Measurements from ENCODE around the gene KIF27. TPM values are rescaled to one million over a fixed set of nuclear protein-coding genes. Genes with fewer than 3 reads are reported as not detected.
A peak's percentile ranks its signal among the peaks of the same experiment; 100 is the strongest.

The KIF27 gene
- total and polyA plus RNA-seq, 2 donors (not counting 1 experiment from before 2014, with no cell fraction given), result 1.00 to 4.8 TPM

GRCh38 chr9:83967073-83967472 is 45.8 kb upstream of the KIF27 start:
- Histone ChIP-seq H3K4me3 (replicated peaks in 1 of 4; ENCODE audit: control extremely low read depth in 1 of 4, insufficient read depth in 1 of 4, low read depth in 3 of 4, low read length in 4 of 4) (no peak overlapping the region), H3K9me3 (ENCODE audit: control insufficient read depth, insufficient read depth, low read depth, low read length) (no peaks in the 10 kb centered on the region), H3K36me3 (ENCODE audit: control insufficient read depth, insufficient read depth, low read length) (peaks cover 7% of the 10 kb centered on the region), H3K79me2 (ENCODE audit: control insufficient read depth, insufficient read depth, low read length) (peaks cover 6% of the 10 kb centered on the region), H3K4me1 (ENCODE audit: control insufficient read depth, extremely low read depth, insufficient read depth, low read length) (no peaks in the 10 kb centered on the region), H3K9ac (ENCODE audit: insufficient read depth, low read length) (no peak overlapping the region), H2AFZ (ENCODE audit: low read length) (no peak overlapping the region), H4K20me1 (ENCODE audit: control insufficient read depth, extremely low read depth, insufficient read depth, low read length) (no peaks in the 10 kb centered on the region), H3K27ac (ENCODE audit: insufficient read depth, low read length) (no peak overlapping the region), H3K4me2 (ENCODE audit: extremely low read depth, insufficient read depth, low read length) (no peak overlapping the region), H3K27me3 (ENCODE audit: control insufficient read depth, insufficient read depth, low read length) (no peaks in the 10 kb centered on the region)
- no peak for DNase-seq (ENCODE audit: low read depth in 2 of 2)
- TF ChIP-seq EZH2 (IDR thresholded peaks at IDR 0.05; ENCODE audit: low read length, missing control alignments) (no peak), CTCF (conservative IDR thresholded peaks at IDR 0.05 in 1 of 2, IDR thresholded peaks at IDR 0.05 in 1 of 2; ENCODE audit: low read depth in 1 of 2, low read length in 2 of 2) (no peak)

- Histone ChIP-seq H3K27me3 (ENCODE audit: control insufficient read depth, insufficient read depth, low read length) (no peaks in the 10 kb centered on the region), H3K79me2 (ENCODE audit: control insufficient read depth, insufficient read depth, low read length) (no peaks in the 10 kb centered on the region), H3K9me3 (ENCODE audit: control insufficient read depth, insufficient read depth, low read depth, low read length) (no peaks in the 10 kb centered on the region), H3K27ac (ENCODE audit: insufficient read depth, low read length) (no peak overlapping the region), H3K4me3 (replicated peaks in 1 of 4; ENCODE audit: control extremely low read depth in 1 of 4, insufficient read depth in 1 of 4, low read depth in 3 of 4, low read length in 4 of 4) (no peak overlapping the region), H3K4me2 (ENCODE audit: extremely low read depth, insufficient read depth, low read length) (no peak overlapping the region), H4K20me1 (ENCODE audit: control insufficient read depth, extremely low read depth, insufficient read depth, low read length) (no peaks in the 10 kb centered on the region), H2AFZ (ENCODE audit: low read length) (no peak overlapping the region), H3K36me3 (ENCODE audit: control insufficient read depth, insufficient read depth, low read length) (peaks cover 3% of the 10 kb centered on the region), H3K9ac (ENCODE audit: insufficient read depth, low read length) (no peak overlapping the region), H3K4me1 (ENCODE audit: control insufficient read depth, extremely low read depth, insufficient read depth, low read length) (no peaks in the 10 kb centered on the region)
- DNase-seq (ENCODE audit: low read depth in 2 of 2), result no peak
- TF ChIP-seq EZH2 (IDR thresholded peaks at IDR 0.05; ENCODE audit: low read length, missing control alignments), result no peak
- TF ChIP-seq CTCF (conservative IDR thresholded peaks at IDR 0.05 in 1 of 2, IDR thresholded peaks at IDR 0.05 in 1 of 2; ENCODE audit: low read depth in 1 of 2, low read length in 2 of 2), result no peak
These were observed 45.0 kb upstream of the KIF27 start for GRCh38 chr9:83966209-83966582.

GRCh38 chr9:83965350-83966208 is 44.3 kb upstream of the KIF27 start:
- no peak overlapping the region for H3K9ac ChIP-seq (ENCODE audit: insufficient read depth, low read length)
- no peak overlapping the region for H3K27ac ChIP-seq (ENCODE audit: insufficient read depth, low read length)
- H3K79me2 ChIP-seq (ENCODE audit: control insufficient read depth, insufficient read depth, low read length), result no peaks in the 10 kb centered on the region
- H3K4me1 ChIP-seq (ENCODE audit: control insufficient read depth, extremely low read depth, insufficient read depth, low read length), result no peaks in the 10 kb centered on the region
- peaks cover 3% of the 10 kb centered on the region for H3K36me3 ChIP-seq (ENCODE audit: control insufficient read depth, insufficient read depth, low read length)
- no peaks in the 10 kb centered on the region for H4K20me1 ChIP-seq (ENCODE audit: control insufficient read depth, extremely low read depth, insufficient read depth, low read length)
- no peak for TF ChIP-seq EZH2 (IDR thresholded peaks at IDR 0.05; ENCODE audit: low read length, missing control alignments)
- TF ChIP-seq CTCF (conservative IDR thresholded peaks at IDR 0.05 in 1 of 2, IDR thresholded peaks at IDR 0.05 in 1 of 2; ENCODE audit: low read depth in 1 of 2, low read length in 2 of 2), result no peak
- H3K4me3 ChIP-seq (replicated peaks in 1 of 4; ENCODE audit: control extremely low read depth in 1 of 4, insufficient read depth in 1 of 4, low read depth in 3 of 4, low read length in 4 of 4), result no peak overlapping the region
- H3K9me3 ChIP-seq (ENCODE audit: control insufficient read depth, insufficient read depth, low read depth, low read length), result no peaks in the 10 kb centered on the region
- no peak overlapping the region for H3K4me2 ChIP-seq (ENCODE audit: extremely low read depth, insufficient read depth, low read length)
- DNase-seq (ENCODE audit: low read depth in 2 of 2), result peak in 1 of 2 donors; percentile 59
- H2AFZ ChIP-seq (ENCODE audit: low read length), result no peak overlapping the region
- no peaks in the 10 kb centered on the region for H3K27me3 ChIP-seq (ENCODE audit: control insufficient read depth, insufficient read depth, low read length)
